HG03159 (cell line): ENCODE results near the gene COG8.
A peak's percentile ranks its signal among the peaks of the same experiment; 100 is the strongest.
"Not testable (repeated sequence)": the region's sequence is repeated elsewhere in the genome, so short reads cannot be mapped to it uniquely, and the experiment has no call there.

Experiments used
- ATAC-seq: cut with Tn5 transposase; IDR thresholded peaks from one replicate; pipeline ENCODE4 v1.9.1; 2021; ENCODE audit warnings: mild to moderate bottlenecking, moderate library complexity; ENCODE audit not compliant: unreplicated experiment

Gene COG8

DNA sequence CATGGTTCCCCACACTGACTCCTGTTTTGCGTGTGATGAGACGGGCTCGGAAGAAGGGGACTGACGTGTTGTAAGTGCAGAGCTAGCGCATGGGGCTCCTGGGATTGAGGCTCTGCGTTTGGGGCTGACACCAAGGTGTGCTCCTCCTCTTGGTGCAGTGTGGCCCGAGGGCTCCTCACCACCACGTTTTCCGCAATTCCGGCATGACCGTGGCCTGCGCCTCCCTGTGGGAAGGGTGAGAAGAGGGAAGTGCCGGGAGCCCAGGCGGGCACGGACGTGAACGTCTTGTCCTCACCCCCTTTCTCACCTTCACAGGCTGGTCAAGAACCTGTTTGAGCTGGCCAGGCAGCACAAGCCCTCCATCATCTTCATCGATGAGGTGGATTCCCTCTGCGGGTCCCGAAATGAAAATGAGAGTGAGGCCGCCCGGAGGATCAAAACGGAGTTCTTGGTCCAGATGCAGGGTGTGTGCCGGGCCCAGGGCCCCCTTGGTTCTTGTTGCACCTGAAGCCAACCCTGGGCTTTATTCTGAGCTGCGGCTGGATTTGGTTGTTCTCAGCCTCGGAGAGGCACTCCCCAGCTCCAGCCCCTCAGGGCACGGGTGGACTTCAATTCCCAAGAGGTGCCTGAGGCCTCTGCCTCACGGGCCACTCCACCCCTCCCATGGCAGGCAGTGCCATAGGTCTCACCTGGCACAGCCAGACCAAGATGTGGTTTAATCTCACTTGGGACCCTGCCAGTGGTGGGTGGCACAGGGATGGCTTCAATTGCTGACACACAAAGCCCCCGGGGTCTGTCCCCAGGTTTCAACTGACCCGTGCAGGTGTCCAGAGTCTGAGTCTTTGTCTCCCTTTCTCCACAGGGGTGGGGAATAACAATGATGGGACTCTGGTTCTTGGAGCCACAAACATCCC is 19.3 kb downstream of the COG8 start:
- ATAC-seq = no peak

DNA sequence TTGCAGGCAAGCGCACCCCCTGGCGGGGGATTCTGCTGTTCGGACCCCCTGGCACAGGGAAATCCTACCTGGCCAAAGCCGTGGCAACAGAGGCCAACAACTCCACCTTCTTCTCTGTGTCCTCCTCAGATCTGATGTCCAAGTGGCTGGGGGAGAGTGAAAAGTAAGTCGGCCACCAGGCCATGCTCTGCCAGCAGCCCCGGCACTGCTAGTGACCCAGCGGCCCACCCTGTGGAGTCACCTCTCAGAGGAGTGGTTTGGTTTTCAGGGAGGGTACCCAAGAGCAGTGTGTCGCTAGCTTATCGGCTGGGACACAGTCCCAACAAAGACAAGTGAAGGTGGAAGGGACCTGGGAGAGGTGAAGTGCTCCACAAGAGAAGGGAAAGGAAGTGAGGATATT is 20.0 kb downstream of the COG8 start:
- ATAC-seq = no peak

GRCh38 chr16:69318911-69319289 is 20.5 kb downstream of the COG8 start:
- ATAC-seq = no peak

DNA sequence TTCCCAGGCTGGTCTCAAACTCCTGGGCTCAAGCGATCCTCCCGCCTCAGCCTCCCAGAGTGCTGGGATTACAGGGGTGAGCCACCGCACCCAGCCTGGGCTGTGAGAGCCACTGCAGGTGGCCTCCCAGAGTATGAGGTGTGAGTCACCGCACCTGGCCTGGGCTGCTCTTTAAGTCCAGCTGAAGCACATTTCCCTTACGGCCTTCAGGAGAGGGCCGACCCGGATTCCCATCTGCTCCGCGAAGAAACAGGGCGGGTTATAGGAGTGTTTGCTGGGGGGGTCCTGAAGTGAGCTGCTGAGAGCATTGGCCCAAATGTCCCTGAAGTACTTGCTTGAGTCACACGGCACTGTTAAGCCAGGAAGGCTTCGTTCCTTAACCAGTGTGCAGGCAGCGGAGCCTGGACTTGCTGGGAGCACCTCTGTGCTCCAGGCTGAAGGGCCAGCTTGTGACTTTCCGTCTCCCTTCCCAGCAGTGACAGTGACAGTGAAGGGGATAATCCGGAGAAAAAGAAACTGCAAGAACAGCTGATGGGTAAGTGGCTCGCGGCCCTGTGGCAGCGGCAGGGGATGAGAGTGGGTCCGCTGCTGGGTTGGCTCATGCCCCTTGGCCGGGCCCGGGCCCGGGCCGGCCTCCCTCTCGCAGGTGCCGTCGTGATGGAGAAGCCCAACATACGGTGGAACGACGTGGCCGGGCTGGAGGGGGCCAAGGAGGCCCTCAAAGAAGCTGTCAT is 21.0 kb downstream of the COG8 start:
- no peak for ATAC-seq

GRCh38 chr16:69316595-69317034 is 22.7 kb downstream of the COG8 start:
- ATAC-seq = no peak

GRCh38 chr16:69315486-69316311 is 23.7 kb downstream of the COG8 start:
- ATAC-seq = no peak

DNA sequence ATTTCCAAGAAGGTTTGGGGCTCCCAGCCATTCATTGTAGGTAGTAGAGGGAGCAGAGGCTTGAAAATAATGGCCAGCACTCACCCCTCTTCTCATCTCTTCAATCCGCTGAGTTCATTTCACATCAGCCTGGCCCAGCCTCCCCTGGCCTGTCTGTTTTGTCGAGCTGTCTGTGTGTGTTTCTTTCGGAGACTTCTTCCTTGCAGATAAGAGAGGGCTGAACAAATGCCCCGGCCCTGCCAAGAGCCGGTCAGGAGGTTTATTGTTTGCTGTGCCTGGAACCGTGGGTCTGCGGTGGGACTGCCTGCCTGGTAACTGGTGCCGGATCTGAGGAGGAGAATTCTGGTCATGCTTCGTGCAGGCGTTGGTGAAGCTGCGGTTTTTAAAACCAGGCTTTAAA is 24.8 kb downstream of the COG8 start:
- no peak for ATAC-seq

DNA sequence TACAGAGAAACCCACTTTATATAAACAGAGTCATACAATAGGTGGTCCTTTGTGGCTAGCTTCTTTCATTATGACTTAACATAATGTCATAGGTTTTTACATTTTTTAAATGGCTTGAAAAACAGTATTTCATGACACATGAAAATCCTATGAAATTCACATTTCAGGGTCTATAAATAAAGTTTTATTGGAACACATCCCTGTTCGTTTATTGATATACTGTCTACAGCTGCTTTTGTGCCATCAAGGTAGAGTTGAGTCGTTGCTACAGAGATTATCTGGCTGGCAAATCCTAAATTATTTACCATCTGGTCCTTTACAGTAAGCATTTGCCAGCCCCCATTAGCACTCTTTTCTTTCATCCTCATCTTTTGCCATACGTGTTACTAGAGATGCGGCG is 25.9 kb downstream of the COG8 start:
- ATAC-seq = no peak

GRCh38 chr16:69311533-69312387 is 27.6 kb downstream of the COG8 start:
- peak; percentile 50 for ATAC-seq

- ATAC-seq = peak; percentile 91
These were observed 28.5 kb downstream of the COG8 start, which contains the start of gene VPS4A for GRCh38 chr16:69310653-69311532. VPS4A (plus strand) TSS chr16:69311350; CDS start chr16:69311512, 162 bp downstream.

- ATAC-seq = no peak
These were observed 30.0 kb downstream of the COG8 start for GRCh38 chr16:69309316-69309715.

GRCh38 chr16:69307856-69308255 is 31.5 kb downstream of the COG8 start:
- no peak for ATAC-seq

DNA sequence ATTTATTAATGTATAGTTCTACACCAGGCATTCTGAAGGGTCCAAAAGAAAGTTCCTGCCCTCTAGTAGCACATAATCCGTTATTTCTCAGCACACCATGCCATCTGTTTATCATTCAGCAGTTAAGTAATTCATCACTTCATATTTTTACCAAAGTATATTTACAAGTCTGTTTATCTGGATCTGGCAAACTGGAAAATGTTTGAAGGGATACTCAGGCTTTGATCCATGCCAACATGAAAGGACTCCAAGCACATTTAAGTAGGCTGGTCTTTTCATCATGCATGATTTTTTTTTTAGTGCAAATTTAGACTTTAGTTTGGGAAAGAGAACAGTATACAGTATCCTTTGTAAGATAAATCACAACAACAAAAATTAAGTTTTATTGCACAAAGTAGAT is 32.3 kb downstream of the COG8 start:
- ATAC-seq = no peak

- ATAC-seq = no peak
These were observed 33.3 kb downstream of the COG8 start for GRCh38 chr16:69306031-69306430.

DNA sequence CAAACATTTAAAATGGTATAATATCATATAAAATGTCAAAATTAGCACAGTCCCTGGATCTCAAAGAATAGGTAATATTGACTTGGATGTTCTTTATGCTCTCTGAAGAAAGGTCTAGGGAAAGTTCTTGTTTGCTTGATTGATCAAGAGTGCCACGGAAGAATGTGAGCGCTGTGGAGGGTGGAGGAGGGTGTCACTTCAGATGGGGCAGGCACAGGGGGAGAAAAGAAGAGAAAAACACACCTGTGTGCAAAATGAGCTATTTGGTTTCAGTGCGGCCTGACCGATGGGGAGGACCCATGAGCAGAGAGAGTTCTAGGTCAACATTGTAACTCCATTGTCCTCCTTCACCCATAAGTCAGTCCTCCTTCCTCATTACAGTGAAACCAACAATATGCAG is 37.1 kb downstream of the COG8 start:
- no peak for ATAC-seq

DNA sequence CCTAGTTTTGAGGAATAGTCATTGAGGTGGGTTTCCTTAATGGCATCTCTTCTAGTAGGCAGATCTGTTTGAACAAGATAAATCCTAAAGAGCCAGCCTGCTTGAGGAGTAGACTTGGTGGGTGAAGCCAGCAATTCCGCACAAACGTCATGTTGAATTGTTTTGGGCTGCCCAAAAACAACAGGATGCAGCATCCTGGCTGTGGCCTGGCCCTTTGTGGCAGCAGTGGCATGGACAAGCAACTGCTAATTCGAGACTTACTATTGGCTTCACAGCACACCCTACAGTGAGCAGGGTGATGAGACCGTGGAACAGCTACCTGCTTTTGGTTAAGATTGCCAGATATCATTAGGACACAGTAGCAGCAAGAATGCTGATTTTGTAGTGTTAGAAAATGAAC is 37.5 kb downstream of the COG8 start:
- ATAC-seq = no peak

GRCh38 chr16:69301187-69301586 is 38.2 kb downstream of the COG8 start:
- no peak for ATAC-seq

DNA sequence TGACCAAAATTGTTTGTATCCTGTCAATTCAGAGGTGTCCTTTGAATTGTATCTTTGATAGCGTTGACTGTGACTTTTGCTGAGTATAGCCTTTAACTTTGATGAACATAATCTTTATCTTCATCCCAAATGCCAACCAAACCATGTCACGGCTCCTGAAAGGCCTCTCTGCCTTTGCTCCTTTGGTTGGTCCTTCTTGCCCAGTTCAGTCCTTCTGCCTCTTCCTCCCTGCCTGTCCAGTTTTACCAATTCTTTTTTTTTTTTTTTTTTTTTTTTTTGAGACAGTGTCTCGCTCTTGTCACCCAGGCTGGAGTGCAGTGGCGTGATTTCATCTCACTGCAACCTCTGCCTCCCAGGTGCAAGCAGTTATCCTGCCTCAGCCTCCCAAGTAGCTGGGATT is 41.1 kb downstream of the COG8 start:
- ATAC-seq = no peak

DNA sequence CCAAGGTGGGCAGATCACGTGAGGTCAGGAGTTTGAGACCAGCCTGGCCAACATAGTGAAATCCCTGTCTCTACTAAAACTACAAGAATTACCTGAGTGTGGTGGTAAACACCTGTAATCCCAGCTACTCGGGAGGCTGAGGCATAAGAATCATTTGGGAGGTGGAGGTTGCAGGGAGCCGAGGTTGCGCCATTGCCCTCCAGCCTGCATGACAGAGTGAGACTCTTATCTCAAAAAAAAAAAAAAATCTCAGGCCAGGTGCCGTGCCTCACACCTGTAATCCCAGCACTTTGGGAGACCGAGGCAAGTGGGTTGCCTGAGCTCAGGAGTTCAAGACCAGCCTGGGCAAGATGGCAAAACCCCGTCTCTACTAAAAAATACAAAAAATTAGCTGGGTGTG is 42.6 kb downstream of the COG8 start:
- not testable (repeated sequence) for ATAC-seq
